ENCODE data around the gene CFAP73. TPM values are rescaled to one million over a fixed set of nuclear protein-coding genes. Genes with fewer than 3 reads are reported as not detected.

Gene CFAP73
- total RNA-seq, 2 experiments from 2014 or later: 0.16 to 1.0 TPM

GRCh38 chr12:113181975-113182374 is 32.5 kb downstream of the CFAP73 start:
- H3K4me1 Mint-ChIP-seq: peaks cover 29% of the 10 kb centered on the region
- H3K36me3 Mint-ChIP-seq: peaks cover 40% of the 10 kb centered on the region
- H3K9me3 Mint-ChIP-seq: no peaks in the 10 kb centered on the region
- no peaks in the 10 kb centered on the region for H3K27me3 Mint-ChIP-seq
- no peak overlapping the region for H3K4me3 Mint-ChIP-seq
- no peak overlapping the region for H3K27ac Mint-ChIP-seq
- DNase-seq: no peak

GRCh38 chr12:113183030-113183589 is 33.6 kb downstream of the CFAP73 start:
- Mint-ChIP-seq H3K4me3 (peak overlapping the region; percentile 95), H3K9me3 (no peaks in the 10 kb centered on the region), H3K27ac (no peak overlapping the region), H3K4me1 (peaks cover 35% of the 10 kb centered on the region), H3K27me3 (no peaks in the 10 kb centered on the region), H3K36me3 (peaks cover 34% of the 10 kb centered on the region)
- DNase-seq: no peak

- DNase-seq: no peak
- peaks cover 27% of the 10 kb centered on the region for H3K36me3 Mint-ChIP-seq
- peak overlapping the region; percentile 95 for H3K4me3 Mint-ChIP-seq
- no peaks in the 10 kb centered on the region for H3K9me3 Mint-ChIP-seq
- peak overlapping the region; percentile 97 for H3K27ac Mint-ChIP-seq
- H3K4me1 Mint-ChIP-seq: peaks cover 37% of the 10 kb centered on the region
- H3K27me3 Mint-ChIP-seq: no peaks in the 10 kb centered on the region
Measured at GRCh38 chr12:113184098-113184899, 34.8 kb downstream of the CFAP73 start.

DNA sequence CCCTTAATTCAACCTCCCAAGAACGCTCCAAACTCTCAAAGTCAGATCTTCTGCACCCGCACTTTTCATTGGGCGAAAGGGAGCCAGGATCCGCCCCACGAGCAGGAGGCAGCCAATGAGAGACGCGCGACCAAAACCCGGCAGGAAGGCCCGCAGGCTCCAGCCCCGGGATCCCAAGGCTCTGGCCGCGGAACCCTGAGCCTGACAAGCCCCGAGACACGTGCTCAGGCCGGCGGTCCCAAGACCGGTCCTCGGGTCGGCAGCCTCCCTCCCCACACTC is 35.3 kb downstream of the CFAP73 start:
- H3K36me3 Mint-ChIP-seq: peaks cover 28% of the 10 kb centered on the region
- H3K4me1 Mint-ChIP-seq: peaks cover 38% of the 10 kb centered on the region
- H3K27ac Mint-ChIP-seq: peak overlapping the region; percentile 97
- H3K9me3 Mint-ChIP-seq: no peaks in the 10 kb centered on the region
- no peaks in the 10 kb centered on the region for H3K27me3 Mint-ChIP-seq
- peak; percentile 90 for DNase-seq
- peak overlapping the region; percentile 95 for H3K4me3 Mint-ChIP-seq

- H3K36me3 Mint-ChIP-seq: peaks cover 28% of the 10 kb centered on the region
- H3K27me3 Mint-ChIP-seq: no peaks in the 10 kb centered on the region
- peak within 1 kb of the TSS; percentile 97 for H3K27ac Mint-ChIP-seq
- peak within 1 kb of the TSS; percentile 95 for H3K4me3 Mint-ChIP-seq
- H3K9me3 Mint-ChIP-seq: no peaks in the 10 kb centered on the region
- H3K4me1 Mint-ChIP-seq: peaks cover 39% of the 10 kb centered on the region
- DNase-seq: peak; percentile 79
Measured at GRCh38 chr12:113185180-113186032, 35.9 kb downstream of the CFAP73 start, which contains the start of the genes DDX54 and RITA1. DDX54 (minus strand) TSS chr12:113185478; CDS start chr12:113185451, 27 bp downstream. RITA1 (plus strand) TSS chr12:113185721; CDS start chr12:113186747, 1,026 bp downstream.

- H3K9me3 Mint-ChIP-seq: no peaks in the 10 kb centered on the region
- peak overlapping the region; percentile 97 for H3K27ac Mint-ChIP-seq
- peaks cover 40% of the 10 kb centered on the region for H3K4me1 Mint-ChIP-seq
- no peak for DNase-seq
- H3K27me3 Mint-ChIP-seq: no peaks in the 10 kb centered on the region
- peaks cover 22% of the 10 kb centered on the region for H3K36me3 Mint-ChIP-seq
- peak overlapping the region; percentile 95 for H3K4me3 Mint-ChIP-seq
Measured at GRCh38 chr12:113186033-113186365, 36.5 kb downstream of the CFAP73 start.

GRCh38 chr12:113186666-113187325 is 37.3 kb downstream of the CFAP73 start:
- no peaks in the 10 kb centered on the region for H3K9me3 Mint-ChIP-seq
- DNase-seq: no peak
- peaks cover 36% of the 10 kb centered on the region for H3K4me1 Mint-ChIP-seq
- no peaks in the 10 kb centered on the region for H3K27me3 Mint-ChIP-seq
- peak overlapping the region; percentile 95 for H3K4me3 Mint-ChIP-seq
- peak overlapping the region; percentile 97 for H3K27ac Mint-ChIP-seq
- peaks cover 20% of the 10 kb centered on the region for H3K36me3 Mint-ChIP-seq

DNA sequence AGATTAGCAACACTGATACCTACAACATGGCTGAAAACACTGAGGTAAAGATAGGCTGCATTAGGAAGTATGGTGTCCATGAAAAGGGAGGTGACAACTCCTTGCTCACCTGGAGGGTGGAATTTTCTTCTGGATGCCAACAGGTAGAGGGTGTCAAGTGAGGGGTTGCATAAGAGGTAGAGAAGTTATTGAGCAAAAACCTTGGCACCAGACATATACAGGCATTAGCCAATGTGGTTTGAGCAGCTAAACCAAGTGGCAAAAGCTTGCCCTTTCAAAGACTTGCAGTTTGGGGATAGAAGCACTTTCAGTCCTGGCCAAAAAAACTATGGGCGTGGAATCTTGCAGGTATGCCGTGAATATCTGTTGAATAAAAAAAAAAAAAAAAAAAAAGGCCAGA is 39.8 kb downstream of the CFAP73 start:
- DNase-seq: no peak
- H3K27ac Mint-ChIP-seq: no peak overlapping the region
- H3K27me3 Mint-ChIP-seq: no peaks in the 10 kb centered on the region
- H3K36me3 Mint-ChIP-seq: peaks cover 12% of the 10 kb centered on the region
- peaks cover 21% of the 10 kb centered on the region for H3K4me1 Mint-ChIP-seq
- no peak overlapping the region for H3K4me3 Mint-ChIP-seq
- no peaks in the 10 kb centered on the region for H3K9me3 Mint-ChIP-seq

- H3K27me3 Mint-ChIP-seq: no peaks in the 10 kb centered on the region
- peaks cover 12% of the 10 kb centered on the region for H3K36me3 Mint-ChIP-seq
- H3K4me1 Mint-ChIP-seq: peaks cover 21% of the 10 kb centered on the region
- no peaks in the 10 kb centered on the region for H3K9me3 Mint-ChIP-seq
- no peak overlapping the region for H3K27ac Mint-ChIP-seq
- DNase-seq: no peak
- no peak overlapping the region for H3K4me3 Mint-ChIP-seq
Measured at GRCh38 chr12:113190761-113191160, 41.2 kb downstream of the CFAP73 start.

- H3K27ac Mint-ChIP-seq: no peak overlapping the region
- H3K27me3 Mint-ChIP-seq: no peaks in the 10 kb centered on the region
- peaks cover 12% of the 10 kb centered on the region for H3K36me3 Mint-ChIP-seq
- peaks cover 18% of the 10 kb centered on the region for H3K4me1 Mint-ChIP-seq
- H3K9me3 Mint-ChIP-seq: no peaks in the 10 kb centered on the region
- no peak for DNase-seq
- H3K4me3 Mint-ChIP-seq: no peak overlapping the region
Measured at GRCh38 chr12:113191227-113191626, 41.7 kb downstream of the CFAP73 start.

- Mint-ChIP-seq H3K36me3 (no peaks in the 10 kb centered on the region), H3K4me1 (peaks cover 5% of the 10 kb centered on the region), H3K27me3 (no peaks in the 10 kb centered on the region), H3K4me3 (no peak overlapping the region), H3K27ac (no peak overlapping the region), H3K9me3 (no peaks in the 10 kb centered on the region)
- no peak for DNase-seq
Measured at GRCh38 chr12:113194971-113195391, 45.5 kb downstream of the CFAP73 start.

DNA sequence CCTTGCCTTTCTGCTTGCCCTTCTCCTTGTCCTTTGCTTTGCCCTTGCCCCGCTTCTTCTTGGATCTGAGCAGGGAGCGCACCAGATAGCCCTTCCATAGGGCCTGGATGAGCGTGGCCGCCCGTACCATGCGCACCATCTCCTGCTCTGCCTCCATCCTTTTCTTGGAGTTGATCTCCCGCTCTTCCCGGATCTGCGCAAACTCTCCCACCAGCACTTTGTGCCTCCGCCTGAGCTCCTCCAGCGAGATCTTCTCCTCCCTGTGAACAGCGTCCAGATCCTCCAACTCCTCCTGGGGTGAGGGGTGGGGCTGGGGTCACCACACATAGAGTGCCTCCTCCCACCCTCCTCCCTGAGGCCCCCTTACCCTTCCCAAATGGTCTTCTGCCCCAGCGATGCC is 46.1 kb downstream of the CFAP73 start:
- no peaks in the 10 kb centered on the region for H3K9me3 Mint-ChIP-seq
- no peak overlapping the region for H3K4me3 Mint-ChIP-seq

GRCh38 chr12:113196582-113196981 is 47.1 kb downstream of the CFAP73 start:
- DNase-seq: no peak
- Mint-ChIP-seq H3K36me3 (no peaks in the 10 kb centered on the region), H3K9me3 (no peaks in the 10 kb centered on the region), H3K4me3 (no peak overlapping the region), H3K27ac (no peak overlapping the region), H3K4me1 (peaks cover 3% of the 10 kb centered on the region), H3K27me3 (no peaks in the 10 kb centered on the region)

More for the DNA sequence above, 46.1 kb downstream of the CFAP73 start:
- H3K4me1 Mint-ChIP-seq: peaks cover 3% of the 10 kb centered on the region
- DNase-seq: no peak
- H3K27ac Mint-ChIP-seq: no peak overlapping the region
- H3K27me3 Mint-ChIP-seq: no peaks in the 10 kb centered on the region
- no peaks in the 10 kb centered on the region for H3K36me3 Mint-ChIP-seq

GRCh38 chr12:113196990-113197389 is 47.5 kb downstream of the CFAP73 start:
- DNase-seq: peak; percentile 66
- Mint-ChIP-seq H3K27me3 (no peaks in the 10 kb centered on the region), H3K9me3 (no peaks in the 10 kb centered on the region), H3K36me3 (no peaks in the 10 kb centered on the region), H3K4me3 (no peak overlapping the region), H3K4me1 (peaks cover 3% of the 10 kb centered on the region), H3K27ac (no peak overlapping the region)
